HPDE6-E6E7 (cell line): ENCODE data around the gene FAM13A.
"Not testable (repeated sequence)": the region's sequence is repeated elsewhere in the genome, so short reads cannot be mapped to it uniquely, and the experiment has no call there.

Experiments used
- DNase-seq: peaks from one replicate; pipeline ENCODE4 v3.0.0; 2011; ENCODE audit warnings: missing footprints; ENCODE audit errors: extremely low spot score

The FAM13A gene

DNA sequence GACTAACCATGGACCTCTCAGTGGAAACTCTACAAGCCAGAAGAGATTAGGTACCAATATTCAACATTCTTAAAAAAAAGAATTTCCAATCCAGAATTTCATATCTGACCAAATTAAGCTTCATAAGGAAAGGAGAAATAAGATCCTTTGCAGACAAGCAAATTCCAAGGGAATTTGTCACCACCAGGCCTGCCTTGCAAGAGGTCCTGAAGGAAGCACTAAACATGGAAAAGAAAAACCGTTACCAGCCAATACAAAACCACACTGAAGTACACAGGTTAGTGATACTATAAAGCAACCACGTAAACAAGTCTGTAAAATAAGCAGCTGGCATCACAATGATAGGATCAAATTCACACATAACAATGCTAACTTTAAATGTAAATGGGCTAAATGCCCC is 156.6 kb downstream of the FAM13A start:
- no peak for DNase-seq

DNA sequence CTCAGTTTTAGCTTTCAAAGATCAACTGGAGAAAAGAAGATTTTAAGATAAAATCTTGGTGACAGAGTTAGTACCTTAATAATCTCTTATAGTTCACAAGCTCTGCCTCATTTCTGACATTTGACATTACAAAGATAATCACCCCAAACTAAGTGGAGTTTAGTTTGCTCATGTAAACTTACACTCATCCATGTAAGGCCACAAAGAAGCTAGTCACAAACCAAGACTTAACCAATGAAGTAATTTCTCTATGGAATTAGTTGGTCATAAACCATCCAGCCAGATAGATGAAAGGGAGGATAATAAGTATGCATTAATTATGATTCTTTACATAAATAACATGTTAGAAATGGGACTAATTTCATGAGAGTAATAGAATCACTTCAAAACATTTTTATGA is 159.2 kb downstream of the FAM13A start:
- DNase-seq = no peak

DNA sequence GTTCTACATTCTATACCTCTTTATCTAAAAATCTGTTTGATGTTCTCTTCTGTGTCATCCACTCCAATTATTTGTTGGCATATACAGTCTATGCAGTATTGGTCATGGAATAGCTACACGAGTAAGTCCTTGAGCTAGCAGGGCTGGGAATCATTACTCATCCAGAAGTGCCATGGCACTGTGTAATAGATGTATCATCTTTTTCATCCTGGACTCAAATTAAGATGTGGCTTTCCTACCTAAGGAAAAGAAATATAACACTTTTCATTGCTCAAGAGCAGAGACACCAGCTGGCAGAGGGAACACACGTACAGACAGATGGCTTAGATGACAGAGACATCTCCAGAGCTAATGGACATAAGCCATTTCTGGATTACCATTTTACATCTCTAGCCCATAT is 159.8 kb downstream of the FAM13A start:
- no peak for DNase-seq

DNA sequence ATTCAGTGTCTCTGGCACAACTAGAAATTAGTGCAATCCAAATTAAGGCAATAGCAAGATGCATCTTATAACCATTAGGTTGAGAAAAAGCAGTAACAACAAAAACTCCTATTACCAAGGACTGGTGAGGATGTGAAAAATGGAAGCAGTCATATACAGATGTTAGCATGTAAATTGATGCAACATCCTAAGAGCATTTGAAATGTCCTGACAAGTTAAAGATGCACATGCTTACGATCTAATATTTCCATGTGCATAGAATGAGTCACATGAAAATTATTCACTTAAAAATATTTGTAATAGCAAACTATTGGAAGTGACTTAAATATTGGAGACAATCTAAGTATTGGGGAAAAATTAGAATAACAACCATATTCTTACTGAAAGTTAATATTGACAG is 163.0 kb downstream of the FAM13A start:
- DNase-seq = no peak

DNA sequence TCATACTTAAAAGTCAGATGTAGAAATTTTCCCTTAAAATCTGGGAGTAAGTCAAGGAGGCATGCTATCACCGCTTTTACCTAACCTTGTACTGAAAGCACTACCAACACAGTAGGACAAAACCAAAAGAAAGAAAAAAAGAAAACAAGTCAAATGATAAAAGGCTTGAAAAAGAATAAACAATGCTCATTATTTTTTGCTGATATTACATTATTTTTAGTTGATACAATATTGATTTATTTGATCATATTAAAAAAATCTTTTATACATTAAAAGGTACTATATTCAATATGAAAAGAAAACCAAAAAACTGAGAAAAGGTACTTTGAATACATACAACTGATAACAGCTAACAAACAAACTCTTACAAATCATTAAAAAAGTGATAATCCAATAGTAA is 164.3 kb downstream of the FAM13A start:
- no peak for DNase-seq

DNA sequence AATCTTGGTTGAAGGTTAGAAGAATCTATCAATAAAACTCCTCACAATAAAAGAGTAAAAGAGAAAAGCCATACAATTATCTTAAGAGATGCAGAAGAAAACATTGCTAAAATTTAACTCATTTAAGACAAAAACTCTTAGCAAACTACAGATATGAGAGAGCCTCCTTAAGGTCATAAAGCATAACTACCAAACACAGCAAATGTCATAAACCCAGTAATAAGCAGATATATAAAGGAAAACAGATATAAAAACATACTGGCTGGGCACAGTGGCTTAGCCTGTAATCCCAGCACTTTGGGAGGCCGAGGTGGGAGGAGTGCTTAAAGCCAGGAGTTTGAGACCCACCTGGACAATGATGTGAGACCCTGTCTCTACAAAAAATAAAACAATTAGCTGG is 165.3 kb downstream of the FAM13A start:
- DNase-seq = no peak

DNA sequence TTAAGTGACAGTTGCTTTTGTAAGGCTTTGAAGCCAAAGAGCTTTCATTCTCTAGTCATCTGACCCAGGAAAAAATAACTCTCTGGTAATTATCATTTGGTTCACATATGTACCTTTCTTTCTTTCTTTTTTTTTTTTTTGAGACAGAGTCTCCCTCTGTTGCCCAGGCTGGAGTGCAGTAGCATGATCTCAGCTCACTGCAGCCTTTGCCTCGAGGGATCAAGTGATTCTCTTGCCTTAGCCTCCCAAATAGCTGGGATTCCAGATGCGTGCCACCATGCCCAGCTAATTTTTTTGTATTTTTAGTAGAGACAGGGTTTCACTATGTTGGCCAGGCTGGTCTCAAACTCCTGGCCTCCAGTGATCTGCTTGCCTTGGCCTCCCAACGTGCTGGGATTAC is 169.6 kb downstream of the FAM13A start:
- DNase-seq = not testable (repeated sequence)

DNA sequence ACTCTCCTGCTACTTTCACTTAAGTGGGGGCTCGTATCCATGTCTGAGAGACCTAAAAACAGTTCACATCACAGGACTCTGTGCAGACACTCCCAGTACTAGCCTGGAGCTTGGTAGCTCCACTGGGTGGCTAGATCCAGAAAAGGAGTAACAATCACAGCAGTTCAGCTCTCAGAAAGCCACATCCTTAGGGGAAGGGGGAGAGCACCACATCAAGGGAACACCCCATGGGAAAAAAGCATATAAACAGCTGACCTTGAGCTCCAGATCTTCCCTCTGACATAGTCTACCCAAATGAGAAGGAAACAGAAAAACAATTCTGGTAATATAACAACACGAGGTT is 175.8 kb downstream of the FAM13A start:
- DNase-seq = no peak

DNA sequence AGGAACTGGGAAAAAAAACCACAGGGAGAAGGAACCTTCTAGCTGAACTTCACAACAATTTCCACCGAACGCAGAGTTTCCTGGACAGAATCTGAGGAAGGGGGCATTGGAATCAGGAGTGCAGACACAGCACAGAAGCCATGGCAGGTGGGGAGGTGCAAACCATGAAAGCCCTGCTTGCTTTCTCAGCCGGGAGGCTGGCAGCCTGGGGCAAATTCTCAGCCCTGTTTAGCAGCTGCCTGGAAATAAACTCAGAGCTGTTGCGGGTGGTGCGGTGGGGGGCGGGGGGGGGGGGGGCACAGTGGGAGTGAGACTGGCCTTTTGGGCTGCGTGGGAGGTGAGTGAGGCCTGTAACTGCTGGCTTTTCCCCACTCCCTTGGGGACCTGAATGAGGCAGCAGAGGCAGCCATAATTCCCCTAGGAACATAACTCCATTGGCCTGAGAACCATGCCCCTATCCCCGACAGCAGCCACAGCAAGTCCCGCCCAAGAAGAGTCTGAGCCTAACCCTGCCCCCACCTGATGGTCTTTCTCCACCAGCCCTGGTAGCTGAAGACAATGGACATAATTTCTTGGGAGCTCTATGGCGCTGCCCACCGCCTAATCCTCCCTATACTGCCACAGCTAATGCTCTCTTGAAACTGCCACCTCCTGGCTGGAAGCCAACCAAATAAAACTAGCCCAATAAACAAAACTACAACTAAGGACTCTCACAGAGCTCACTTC is 176.3 kb downstream of the FAM13A start:
- DNase-seq = no peak

DNA sequence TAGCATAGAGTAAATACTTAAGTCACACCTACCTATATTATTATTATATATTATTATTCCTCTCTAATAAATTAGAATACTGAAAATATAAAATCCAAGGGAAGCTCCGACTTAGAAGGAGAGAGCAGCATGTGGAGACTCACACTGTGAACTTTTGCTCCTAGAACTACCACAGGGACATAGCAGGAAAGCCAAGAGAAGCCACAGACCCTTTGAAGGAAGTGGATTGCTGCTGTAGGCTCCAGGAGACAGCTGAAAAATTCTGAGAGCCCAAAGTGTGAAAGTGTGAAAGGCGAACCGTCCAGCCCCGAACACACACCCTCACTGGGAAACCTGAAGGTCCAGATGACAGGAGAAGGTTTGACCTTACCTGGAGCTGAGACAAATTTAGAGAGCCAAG is 177.0 kb downstream of the FAM13A start:
- DNase-seq = no peak

DNA sequence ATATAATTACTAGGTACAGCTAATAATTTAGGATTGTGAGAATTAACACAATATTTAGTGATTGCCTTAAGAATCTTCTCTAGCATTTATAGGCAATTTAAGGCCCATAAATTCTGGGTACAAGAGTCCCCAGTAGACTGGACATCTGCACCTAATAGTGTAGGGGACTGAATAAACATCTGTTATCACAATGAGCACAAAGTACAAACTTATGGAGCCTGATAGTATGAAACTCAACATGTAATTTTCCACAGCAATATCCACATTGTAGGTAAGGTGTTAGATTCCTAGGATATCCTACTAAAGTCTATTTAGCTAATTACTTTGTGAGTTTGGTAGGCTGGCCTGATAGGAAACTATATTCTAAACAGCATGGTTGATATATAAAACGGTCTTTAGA is 178.3 kb downstream of the FAM13A start:
- no peak for DNase-seq

DNA sequence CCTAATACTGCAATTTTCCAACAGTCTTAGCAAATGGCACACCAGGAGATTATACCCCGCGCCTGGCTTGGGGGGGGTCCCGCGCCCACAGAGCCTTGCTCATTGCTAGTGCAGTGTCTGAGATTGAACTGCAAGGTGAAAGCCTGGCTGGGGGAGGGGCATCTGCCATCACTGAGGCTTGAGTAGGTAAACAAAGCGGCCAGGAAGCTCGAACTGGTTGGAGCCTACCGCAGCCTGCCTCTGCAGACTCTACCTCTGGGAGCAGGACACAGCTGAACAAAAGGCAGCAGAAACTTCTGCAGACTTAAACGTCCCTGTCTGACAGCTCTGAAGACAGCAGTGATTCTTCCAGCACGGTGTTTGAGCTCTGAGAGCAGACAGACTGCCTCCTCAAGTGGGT is 186.6 kb downstream of the FAM13A start:
- DNase-seq = no peak

DNA sequence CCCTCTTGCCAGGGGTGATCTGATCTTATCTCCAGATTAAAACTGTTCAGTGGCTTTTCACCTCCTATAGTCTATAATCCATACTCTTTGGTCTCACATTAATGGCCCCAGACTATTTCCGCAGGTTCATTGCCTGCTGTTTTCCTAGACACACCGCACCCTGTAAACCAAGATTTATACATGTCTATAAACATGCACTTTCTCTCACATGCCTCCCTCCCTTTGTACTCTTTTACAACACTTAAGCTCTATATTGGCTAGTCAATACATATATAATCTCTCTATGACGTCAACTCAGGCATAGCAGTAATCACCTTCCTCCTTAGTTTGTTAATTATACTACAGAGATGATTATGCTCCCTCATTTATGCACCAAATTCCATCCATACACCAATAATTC is 188.5 kb downstream of the FAM13A start:
- DNase-seq = no peak

DNA sequence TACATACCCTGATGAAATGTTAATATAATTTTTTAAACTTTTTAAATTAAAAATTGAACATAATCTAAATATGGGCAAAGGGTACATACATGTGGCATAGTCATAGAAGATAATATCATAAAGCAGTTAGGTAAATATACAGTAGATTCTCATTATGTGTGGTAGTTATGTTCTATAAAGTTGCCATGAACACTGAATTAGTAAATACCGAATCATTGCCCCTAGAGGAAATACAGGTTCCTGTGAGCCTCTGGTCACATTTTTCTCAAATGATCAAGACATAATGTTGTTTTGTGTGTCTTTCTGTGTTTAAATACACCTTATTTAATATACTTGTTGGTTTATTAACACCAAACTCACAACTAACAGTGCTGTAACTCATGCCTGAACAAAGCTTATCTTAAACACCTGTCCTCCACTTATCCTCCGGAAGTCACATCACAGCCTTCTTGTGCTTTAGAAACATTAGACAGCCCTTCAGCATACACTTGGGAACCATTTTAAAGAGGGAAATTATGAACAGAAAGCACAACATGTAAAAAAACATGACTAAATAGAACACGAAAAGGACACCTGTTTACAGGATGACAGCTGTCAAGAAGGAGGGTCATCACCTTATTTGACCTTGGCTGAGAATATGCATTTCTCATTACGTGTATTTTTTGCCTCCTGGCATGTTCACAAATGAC is 190.0 kb downstream of the FAM13A start:
- DNase-seq = peak; percentile 11

DNA sequence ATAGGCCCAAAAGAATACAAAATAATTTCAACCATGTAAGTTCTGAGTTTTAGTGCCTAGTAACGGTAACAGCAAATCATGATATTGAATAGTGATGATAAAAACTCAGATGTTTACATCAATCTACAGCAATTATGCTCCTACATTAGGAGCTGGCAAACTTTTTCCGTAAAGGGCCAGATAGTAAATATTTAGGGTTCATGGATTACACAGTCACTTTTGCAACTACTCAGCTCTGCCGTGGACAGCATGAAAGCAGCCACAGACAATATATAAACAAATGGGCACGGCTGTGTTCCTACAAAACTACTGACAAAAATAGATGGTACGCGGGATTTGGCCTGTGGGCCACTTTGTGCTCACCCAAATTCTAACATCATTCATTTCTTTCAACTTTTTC is 191.5 kb downstream of the FAM13A start:
- DNase-seq = no peak

DNA sequence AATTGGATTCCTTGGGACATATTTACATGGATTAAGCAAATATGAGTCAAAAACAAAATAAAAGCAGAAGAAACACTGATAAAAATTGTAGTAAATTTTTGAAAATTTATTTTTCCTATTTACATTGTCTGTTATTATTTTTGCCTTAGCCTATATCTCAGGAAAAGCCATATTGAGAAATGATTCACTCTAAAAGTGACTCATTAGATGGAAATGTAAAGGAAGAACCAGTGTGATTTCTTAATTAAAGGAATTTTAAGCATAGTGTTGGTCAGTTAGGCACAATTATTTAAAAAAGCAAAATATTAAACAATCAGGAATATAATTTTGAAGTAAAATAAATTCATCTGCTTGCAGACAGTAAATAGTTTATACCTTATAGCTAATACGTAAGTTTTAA is 191.9 kb downstream of the FAM13A start:
- DNase-seq = peak; percentile 8

DNA sequence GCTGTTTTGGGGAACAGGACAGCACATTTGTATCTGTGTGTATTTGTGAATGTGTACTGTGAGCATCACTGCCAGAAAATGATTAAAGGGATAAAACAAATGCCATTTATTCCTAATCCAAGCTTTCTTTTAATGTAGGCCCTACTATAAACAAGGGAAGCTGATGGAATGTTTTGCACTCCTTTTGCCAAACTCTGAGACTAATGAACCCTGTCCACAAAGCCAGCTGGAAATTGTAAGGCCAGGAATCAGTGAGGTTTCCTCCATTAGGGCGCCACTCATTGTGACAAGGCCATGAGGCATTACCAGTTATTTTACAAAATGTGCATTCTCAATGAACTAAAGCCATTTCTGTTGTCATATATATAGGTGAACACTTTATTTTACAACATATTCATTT is 196.4 kb downstream of the FAM13A start:
- DNase-seq = no peak

DNA sequence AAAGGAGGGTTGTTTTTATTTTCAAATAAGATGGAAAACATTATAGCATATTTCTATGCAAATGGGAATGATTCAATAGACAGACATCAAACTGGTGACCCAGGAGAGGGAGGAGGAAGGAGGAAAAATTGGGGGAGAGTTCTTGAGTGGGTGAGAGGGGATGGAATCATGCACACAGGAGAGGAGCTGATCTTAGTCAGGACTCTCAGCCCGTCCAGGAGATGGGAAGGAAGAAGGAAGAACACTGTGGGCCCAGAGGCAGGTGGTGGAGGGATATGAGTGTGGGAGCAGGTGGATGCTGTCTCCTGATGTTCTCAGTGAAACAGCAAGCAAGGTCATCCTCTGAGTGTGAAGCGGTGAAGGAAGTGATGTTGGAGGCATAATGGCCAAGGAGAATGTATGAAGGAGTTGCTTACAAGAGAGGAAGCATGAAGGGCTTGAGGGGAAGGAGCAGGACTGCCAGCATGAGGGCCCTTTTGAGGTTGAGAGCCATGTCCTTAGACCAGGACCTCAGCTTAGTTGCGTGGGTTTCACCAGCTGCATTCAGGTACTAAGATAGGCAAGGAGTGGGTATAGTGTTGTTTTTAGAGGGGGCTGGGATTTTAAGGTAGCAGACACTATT is 197.7 kb downstream of the FAM13A start:
- no peak for DNase-seq

DNA sequence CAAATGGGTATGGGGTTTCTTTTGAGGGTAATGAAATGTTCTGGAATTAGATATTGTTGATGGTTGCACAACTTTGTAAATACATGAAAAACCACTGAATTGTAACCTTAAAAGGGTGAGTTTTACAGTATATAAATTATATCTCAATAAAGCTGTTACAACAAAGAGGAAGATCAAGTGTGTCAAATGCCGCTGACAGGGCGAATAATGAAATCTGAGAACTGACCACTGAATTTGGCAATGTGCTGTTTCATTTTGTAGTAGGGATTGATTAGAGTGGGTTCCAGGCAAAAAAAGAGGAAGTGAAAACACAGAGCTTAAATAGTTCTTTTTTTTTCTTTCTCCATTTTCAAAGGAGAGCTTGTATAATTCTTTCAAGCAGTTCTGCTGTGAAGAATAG is 198.2 kb downstream of the FAM13A start:
- no peak for DNase-seq

DNA sequence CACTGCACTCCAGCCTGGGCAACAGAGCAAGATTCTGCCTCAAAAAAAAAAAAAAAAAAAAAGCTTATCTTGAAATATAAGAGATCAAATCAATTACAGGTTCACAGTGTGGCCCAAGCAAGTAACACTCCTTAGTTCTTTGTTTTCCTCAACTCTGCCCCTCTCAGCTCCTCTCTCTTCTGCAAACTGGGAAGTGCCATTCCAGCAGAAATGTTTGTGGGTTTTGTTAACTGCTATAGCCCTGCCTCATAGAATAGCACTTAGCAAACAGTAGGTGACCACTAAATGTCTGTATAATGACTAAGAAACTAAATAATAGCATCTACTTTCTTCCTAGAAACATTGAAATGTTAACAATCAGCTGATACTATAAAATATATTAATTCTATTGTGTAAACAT is 199.4 kb downstream of the FAM13A start:
- DNase-seq = no peak

DNA sequence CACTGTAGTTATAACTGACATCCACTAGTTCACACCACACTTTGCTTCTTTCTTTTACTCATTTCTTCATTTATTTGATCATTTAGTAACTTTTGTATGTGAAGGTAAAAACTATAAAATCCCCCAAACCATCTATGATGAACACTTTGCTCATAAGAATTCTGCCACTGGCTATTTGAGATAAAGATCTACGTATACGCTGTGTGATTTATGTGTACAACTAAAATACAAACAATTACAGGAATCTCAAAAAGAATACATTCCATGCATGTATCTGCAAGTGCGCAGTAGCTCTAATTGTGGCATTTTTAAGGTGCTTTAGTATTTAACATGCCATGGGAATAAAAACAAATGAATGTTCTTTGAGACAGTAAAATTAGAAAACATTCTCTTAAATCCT is 202.5 kb downstream of the FAM13A start:
- DNase-seq = no peak

DNA sequence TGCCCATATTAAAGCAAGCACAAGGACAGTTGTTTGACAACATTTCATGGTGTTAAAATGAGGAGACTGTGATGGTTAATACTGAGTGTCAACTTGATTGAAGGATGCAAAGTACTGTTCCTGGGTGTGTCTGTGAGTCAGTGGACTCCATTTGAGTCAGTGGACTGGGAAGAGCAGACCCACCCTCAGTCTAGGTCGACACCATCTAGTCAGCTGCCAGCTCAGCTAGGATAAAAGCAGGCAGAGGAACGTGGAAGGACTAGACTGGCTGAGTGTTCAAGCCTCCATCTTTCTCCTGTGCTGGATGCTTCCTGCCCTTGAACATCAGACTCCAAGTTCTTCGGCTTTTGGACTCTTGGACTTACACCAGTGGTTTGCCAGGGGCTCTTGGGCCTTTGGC is 203.4 kb downstream of the FAM13A start:
- not testable (repeated sequence) for DNase-seq

DNA sequence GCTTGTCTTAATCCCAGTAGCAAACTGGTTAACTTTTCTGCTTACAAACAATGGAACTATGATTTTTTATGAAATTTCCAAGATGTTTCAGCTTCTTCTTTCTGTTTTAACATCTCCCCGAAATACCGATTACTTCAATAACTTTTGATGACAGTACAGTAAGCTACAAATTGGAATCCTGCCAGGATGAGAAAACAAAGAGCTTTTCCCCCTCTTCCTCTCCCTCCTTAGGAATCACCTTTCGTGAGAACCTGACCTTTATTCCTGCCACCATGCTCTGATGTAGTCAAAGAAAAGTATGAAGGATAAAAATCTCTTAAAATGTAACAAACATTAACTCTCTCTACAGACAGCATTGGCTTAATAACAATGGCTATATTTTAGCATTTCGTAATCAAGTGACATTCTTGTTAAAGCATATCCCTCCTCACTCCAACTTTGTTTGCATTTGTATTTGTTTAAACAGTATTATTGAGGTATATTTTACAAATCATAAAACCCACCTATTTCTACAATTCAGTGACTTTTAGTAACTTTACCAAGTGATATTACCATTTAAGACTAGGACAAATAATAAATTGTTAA is 210.7 kb downstream of the FAM13A start:
- DNase-seq = no peak
